ENCODE results near the gene ZDHHC8.

The ZDHHC8 gene

DNA sequence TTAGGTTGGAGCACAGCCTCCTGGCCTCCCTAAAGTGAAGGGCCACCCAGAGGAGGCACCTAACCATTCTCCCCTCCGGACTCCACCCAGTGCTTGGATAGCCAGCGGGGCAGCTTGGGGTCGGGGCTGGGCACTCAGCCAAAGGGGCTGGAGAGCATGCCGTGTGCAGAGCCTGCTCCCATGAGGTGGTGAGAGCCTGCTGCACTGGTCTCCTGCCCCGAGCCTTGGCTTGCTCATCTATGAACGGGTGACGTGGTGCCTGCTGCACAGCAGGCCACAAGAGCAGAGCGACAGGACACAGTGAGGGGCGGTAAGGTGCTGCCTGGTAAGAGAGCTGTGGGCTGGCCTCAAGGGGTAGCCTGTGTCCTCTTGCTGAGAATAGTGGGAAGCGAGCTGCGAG lies 33.3 kb downstream of the ZDHHC8 start:
- DNase-seq (ENCODE audit: low spot score) = no peak

DNA sequence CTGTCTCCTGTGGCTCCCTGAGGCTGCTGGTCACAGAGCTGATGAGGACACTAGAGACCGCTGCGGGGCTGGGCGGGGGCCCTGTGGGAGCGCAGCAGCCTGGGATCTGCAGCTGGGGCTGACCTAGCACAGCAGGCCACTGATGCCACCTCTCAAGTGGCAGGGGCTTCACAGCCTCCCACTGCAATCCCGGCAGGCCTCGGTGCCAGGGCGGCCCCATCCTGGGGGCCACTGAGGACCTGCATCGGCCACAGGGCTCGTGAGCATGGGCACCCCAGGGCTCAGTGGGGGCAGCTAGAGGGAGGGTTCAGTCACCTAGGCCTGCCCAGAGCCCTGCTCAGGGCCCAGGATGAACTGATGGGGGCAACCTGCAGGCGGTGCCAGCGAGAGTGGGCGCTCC lies 33.8 kb downstream of the ZDHHC8 start:
- DNase-seq (ENCODE audit: low spot score) = no peak

GRCh38 chr22:20165913-20166312 lies 34.3 kb downstream of the ZDHHC8 start:
- no peak for DNase-seq (ENCODE audit: low spot score)

- DNase-seq (ENCODE audit: low spot score) = no peak
Observed at GRCh38 chr22:20166703-20167102, 35.1 kb downstream of the ZDHHC8 start.

GRCh38 chr22:20167643-20168322 lies 36.2 kb downstream of the ZDHHC8 start:
- no peak for DNase-seq (ENCODE audit: low spot score)

DNA sequence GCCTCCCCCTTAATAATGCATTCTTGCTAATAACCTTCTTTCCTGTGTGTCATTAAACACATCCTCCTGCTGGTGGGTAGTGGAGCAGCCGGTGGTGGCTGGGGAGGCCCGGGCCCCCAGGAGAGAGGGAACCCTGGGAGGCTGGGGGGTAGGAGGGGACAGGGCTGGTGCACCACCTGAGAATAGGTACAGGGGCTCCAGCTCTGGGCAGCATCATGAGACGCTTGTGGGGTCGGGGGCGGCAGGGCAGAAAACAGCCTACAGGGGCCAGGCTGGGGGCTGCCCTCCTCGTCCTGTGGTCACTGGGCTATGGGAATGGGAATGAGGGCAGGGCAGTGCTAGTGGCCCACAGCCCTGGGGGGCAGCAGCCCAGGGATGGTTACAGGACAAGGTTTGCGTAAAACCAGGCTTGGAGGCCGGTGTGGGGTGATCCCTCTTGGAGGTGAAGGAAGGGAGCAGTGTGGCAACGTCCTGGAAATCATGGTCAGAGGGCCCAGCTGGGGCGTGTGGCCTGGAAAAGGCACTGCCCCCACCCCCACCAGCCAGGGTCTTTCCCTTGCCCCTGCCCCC lies 37.7 kb downstream of the ZDHHC8 start:
- no peak for DNase-seq (ENCODE audit: low spot score)

GRCh38 chr22:20170170-20170569 lies 38.6 kb downstream of the ZDHHC8 start:
- DNase-seq (ENCODE audit: low spot score) = no peak

DNA sequence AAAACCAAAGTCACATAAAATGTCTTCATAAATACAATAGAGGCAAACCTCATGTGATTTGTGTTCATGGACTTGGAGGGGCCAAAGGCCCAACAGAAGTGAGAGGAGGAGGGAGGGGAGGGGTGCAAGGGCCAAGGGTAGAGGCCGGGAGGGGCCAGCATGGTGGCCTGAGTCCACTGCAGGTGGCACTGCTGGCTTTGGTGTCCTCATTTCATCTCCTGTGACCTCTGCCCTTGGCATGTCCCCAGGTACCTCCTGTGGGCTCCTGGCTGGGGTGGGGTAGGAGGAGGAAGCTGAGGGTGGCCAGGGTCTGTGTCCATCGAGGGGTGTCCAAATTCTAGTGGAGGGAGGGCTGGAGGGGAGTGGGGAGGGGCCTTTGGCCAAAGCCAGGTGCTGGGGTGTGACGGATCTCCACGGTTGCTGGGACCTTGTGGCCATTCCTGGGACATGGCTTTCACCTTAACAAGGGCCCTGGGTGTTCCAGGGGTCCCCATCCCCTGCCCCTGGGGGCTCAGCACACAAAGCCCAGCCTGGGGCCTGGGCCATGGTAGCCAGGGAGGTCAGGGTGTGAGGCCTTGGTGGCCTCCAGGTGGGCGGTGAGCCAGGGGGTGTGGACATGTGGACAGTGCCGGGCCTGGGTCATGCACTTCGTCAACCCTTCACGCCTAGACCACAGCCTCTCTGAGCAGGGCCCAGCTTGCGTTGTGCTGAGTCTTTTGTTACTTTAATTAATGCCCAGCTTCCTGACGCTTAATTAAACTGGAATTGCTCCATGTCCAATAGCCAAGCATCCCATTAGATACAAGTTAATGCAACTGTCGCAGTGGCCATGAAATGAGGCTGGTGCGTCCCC lies 39.9 kb downstream of the ZDHHC8 start:
- no peak for DNase-seq (ENCODE audit: low spot score)

- no peak for DNase-seq (ENCODE audit: low spot score)
Observed at GRCh38 chr22:20172141-20172613, 40.6 kb downstream of the ZDHHC8 start.

DNA sequence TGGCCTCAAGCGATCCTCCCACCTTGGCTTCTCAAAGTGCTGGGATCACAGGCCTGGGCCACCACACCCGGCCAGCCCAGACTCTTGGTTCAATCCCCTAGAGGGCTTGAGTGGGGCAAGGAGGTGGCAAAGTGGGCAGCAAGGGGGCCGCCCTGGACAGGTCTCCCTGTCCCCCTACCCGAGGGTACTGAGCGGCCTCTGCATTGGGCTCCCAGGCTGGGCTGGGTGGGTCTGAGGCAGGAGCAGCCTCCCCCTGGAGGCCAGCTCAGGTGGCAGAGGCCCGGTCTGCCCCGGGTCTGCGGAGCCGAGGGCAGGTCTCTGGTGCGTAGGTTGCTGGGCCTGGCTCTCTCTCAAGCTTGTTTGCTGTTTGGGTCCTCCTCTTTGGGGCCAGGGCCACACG lies 41.6 kb downstream of the ZDHHC8 start:
- DNase-seq (ENCODE audit: low spot score) = no peak

DNA sequence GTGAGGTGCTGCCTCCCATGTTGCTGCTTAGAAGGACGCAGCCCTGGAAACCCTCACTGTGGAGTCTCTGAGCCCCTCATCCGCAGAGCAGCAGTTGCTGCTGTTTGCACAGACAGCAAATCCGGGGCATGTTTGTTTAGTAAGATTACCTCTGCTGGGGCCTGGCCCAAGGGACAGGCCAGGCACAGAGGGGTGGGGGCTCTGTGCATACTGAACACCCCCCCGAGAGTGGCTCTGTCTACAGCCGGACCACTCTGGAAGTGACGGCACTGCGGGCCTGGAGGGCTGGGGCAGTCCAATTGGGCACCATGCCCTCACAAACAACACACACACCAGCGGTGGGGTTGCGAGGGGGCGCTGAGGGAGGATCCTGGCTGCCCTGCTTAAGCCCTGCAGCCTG lies 42.2 kb downstream of the ZDHHC8 start:
- DNase-seq (ENCODE audit: low spot score) = no peak

DNA sequence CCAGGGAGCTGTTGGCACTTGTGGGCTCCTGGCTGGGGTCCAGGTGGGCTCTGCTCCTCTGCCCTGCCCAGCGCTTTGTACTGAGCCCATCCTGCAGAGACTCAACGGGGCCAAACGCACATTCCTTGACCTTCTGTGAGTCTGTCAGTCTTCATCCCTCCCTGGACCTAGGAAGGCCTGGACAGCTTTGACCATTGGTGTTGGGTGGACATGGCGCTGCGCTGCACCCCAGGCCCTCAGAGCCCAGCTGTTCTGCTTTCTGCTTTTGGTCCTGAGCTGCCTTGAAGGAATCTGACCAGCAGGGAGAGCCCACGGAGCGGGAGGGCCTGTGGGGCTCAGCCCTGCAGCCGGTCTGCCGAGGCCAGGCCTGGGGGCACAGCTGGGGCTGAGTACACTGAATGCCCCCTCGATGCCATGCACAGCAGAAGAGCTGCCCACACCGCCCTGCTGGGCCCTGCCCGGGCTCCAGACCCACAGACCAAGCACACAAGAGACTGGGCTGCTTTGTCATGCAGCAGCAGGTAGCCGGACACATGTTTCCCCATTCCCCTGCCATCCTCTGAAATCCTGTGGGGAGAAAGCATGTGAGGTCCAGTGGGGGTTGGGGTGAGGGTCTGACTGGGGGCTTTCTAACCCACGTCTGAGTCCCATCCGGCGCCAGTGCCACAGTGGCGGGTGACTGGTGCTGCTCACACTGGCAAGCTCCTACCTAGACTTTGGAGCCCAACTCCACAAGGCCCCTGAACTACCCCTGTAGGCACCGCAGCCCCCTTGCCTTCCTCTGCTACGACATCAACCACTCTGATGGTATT lies 43.4 kb downstream of the ZDHHC8 start:
- DNase-seq (ENCODE audit: low spot score) = peak; percentile 66

DNA sequence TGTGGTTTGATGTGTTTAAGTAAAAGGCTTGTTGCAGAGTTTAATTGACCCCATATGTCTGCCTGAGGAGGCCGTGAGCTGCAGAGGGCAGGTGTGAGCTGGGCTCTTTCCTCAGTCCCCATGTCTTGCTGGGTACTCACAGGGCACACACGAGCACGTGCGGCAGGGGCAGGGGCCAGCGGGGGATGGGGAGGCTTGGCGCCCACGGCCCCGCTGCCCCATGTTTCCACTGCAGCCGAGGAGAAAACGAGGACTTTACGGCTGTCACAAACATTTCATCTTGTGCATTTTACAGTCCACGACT lies 43.9 kb downstream of the ZDHHC8 start:
- DNase-seq (ENCODE audit: low spot score) = no peak

DNA sequence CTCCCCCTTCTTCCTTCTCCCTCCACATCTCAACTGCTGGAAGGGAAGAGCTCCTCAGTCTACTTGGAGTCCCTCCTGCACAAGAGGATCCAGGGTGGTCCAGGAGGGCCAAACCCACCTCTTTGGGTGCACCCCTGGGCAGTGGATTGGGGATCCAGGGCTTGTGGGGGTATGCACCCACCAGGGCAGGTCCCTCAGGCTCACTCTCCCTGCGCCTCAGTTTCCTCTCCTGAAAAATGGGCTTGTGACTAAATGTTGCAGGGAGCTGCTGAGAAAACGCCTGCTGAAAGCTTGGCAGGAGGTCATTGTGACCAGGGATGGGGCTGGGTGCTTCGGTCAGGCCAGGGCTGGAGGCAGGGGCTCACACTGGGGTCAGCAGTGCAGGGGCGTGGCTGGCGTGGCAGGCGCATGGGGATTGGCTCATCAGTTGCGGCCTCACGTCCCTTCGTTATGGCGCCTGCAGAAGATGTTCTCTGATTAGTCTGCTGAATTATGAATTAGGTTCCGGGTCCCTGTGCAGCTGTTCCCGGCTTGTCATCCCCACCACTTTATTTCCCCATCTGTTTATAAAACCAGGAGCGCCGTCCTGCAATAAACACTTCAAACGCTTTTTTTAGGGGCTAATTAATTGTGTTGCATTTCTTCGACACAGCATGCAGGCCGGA lies 44.9 kb downstream of the ZDHHC8 start:
- DNase-seq (ENCODE audit: low spot score) = no peak

DNA sequence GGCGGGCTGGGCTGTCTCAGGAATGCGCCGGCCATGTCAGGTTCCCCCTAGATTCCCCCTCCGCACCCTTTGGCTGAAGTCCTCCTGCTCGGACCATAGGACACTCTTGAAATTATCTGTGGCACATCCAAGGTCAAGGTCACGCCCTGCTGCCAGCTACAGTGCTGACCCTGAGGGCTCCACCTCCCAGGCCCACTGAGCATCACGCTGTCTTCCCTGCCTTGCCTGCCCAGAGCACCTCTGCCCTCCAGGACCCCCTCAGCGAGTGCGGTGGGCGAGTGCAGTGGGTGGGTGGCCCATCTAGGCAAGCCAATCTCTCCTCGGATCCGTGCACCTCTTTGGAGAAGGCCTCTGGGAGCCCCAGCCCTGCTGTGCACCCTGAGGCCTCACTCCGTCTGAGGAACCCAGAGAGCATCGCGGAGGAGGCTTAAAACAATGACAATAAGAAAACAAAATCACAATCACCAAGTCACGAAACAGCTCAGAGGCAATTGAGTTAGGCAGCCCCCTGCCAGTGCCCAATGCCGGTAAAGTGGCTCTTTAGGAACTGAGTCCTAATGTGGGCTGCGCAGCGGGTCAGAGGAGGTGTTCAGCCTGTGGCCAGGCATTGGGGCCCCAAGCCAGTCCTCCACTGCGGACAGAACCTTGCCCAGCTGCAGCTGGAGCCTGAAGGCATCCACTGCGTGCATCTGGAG lies 45.8 kb downstream of the ZDHHC8 start:
- no peak for DNase-seq (ENCODE audit: low spot score)

DNA sequence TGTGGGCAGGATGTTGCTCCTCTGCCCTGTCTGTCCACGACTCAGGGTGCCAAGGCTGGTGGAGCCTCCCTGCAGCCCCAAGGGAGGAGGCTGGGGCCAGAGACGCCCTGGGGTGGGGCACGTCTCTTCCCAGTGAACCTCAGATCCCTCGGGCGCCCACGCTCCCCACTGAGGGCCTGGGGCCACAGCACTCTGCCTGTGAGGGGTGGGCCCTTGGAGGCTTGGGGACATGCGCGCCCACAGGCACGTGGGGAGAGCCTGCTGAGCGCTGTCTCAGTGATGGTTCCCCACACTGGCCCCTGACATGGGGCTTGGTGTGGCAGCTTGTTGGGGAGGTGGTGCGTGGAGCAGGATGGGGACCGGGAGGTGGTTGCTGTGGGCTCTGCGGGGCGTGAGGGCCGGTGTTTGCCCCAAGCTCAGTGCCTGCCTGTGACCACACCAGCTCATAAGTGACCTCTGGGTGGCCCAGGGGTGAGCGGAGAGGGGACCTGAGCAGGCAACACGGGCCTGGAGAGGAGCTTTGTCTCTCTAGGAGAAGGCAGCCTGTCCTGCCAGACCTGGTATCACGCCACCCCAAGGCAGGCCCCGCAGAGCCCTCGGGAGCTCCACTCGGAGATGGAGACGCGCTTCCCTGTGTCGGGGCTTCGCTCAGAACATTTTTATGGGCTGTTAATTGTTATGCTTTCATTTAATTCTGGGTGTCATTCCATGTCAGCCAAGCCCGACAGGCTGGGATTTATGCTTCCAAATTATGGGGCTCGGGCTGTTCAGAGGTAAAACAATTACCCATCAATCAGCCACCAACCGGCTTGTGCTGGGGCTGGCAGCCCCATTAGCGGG lies 46.7 kb downstream of the ZDHHC8 start:
- no peak for DNase-seq (ENCODE audit: low spot score)

DNA sequence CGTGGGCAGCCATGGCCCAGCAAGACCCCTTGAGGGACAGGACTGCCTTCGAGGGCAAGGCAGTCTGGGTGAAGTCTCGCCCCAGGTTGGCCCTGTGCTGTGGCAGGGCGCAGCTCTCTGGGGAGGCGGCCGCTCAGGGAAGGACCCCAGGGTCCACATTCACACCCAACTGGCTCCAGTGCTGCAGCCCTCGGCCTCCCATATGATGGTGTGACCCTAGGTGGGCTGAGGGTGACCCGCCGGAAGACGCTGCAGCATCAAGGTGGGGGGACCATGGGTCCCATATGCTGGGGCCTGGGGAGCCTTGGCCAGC lies 47.3 kb downstream of the ZDHHC8 start:
- no peak for DNase-seq (ENCODE audit: low spot score)

- DNase-seq (ENCODE audit: low spot score) = no peak
Observed at GRCh38 chr22:20179455-20180244, 48.0 kb downstream of the ZDHHC8 start.

DNA sequence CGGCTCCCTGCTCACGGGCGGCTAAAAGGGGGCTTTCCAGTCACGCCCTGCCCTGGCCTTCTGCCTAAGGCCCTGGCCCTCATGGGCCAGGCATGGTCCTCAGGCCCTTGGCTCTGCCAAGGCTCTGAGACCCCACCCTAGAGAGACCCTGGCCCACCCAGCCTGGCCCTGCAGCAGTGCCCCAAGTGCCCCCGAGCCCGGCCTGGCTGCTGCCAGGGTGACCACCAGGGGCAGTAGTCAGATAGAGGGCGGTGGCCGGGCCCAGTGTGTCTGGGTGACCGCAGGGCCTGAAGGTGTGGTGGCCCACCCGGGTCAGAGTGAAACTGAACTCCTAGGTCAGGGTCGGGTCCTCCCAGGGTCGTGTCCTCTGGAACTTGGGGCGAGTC lies 48.6 kb downstream of the ZDHHC8 start:
- no peak for DNase-seq (ENCODE audit: low spot score)

- DNase-seq (ENCODE audit: low spot score) = no peak
Observed at GRCh38 chr22:20180640-20181039, 49.0 kb downstream of the ZDHHC8 start.

Data from HuH-7.5 (cell line).